Measurements from ENCODE around the gene JAG2. TPM values are rescaled to one million over a fixed set of nuclear protein-coding genes. Genes with fewer than 3 reads are reported as not detected.

JAG2 gene
- total and polyA plus RNA-seq, 2 of the 4 experiments (the other 2 are of a cell fraction) = 0.18 to 0.58 TPM

GRCh38 chr14:105204931-105205672 is 36.5 kb upstream of the JAG2 start:
- Histone ChIP-seq H3K4me2 (ENCODE audit: low read depth, low read length) (no peak overlapping the region), H3K36me3 (ENCODE audit: control insufficient read depth, insufficient read depth, low read length) (peaks cover 3% of the 10 kb centered on the region; the same call in 1 of the 2 replicates), H3K27me3 (ENCODE audit: control insufficient read depth, insufficient read depth, low read length) (peaks cover 3% of the 10 kb centered on the region), H3K4me3 (ENCODE audit: insufficient read depth, low read depth, low read length) (no peak overlapping the region), H3K14ac (replicated peaks; ENCODE audit: low read depth, low read length) (no peak overlapping the region), H3K79me1 (ENCODE audit: low read depth in 1 of 2, low read length in 2 of 2) (no peaks in the 10 kb centered on the region), H2BK20ac (ENCODE audit: low read depth, low read length) (no peak overlapping the region), H3K9ac (ENCODE audit: low read depth, low read length) (no peak overlapping the region), H2AK9ac (replicated peaks; ENCODE audit: low read depth, low read length, poor library complexity) (no peak overlapping the region), H3K23ac (ENCODE audit: low read depth, low read length) (no peak overlapping the region), H3K27ac (ENCODE audit: insufficient read depth, low read length) (no peak overlapping the region), H3K4me1 (ENCODE audit: control insufficient read depth, insufficient read depth, low read length) (peaks cover 1% of the 10 kb centered on the region; the same call in 1 of the 2 replicates), H4K20me1 (ENCODE audit: insufficient read depth, low read length) (peaks cover 9% of the 10 kb centered on the region), H2AK5ac (ENCODE audit: low read depth, low read length) (no peak overlapping the region), H4K5ac (ENCODE audit: low read depth, low read length) (no peak overlapping the region), H3K9me3 (ENCODE audit: control insufficient read depth, insufficient read depth, low read length) (no peaks in the 10 kb centered on the region), H4K8ac (ENCODE audit: low read depth in 2 of 2, low read length in 2 of 2) (no peak overlapping the region), H4K91ac (ENCODE audit: insufficient read depth, low read depth, low read length) (no peak overlapping the region), H3K9me1 (ENCODE audit: insufficient read depth, low read length) (no peaks in the 10 kb centered on the region), H2AFZ (replicated peaks; ENCODE audit: low read length, poor library complexity) (no peak overlapping the region), H2BK5ac (ENCODE audit: low read depth, low read length, poor library complexity, severe bottlenecking) (no peak overlapping the region), H2BK120ac (ENCODE audit: low read depth, low read length) (no peak overlapping the region), H3K56ac (ENCODE audit: extremely low read depth, insufficient read depth, low read length) (no peak overlapping the region), H2BK15ac (ENCODE audit: low read depth, low read length) (no peak overlapping the region), H3K4ac (ENCODE audit: low read depth, low read length) (no peak overlapping the region), H3K18ac (ENCODE audit: low read depth, low read length) (no peak overlapping the region)
- in situ Hi-C loops (cut with MboI; ENCODE audit: low sequenced_read_pairs) (loop anchor here (5.0 kb wide), 1 partner anchor 77 kb away; no protein-coding TSS in a partner anchor), intact Hi-C loops (cut with micrococcal nuclease) (no loop called here), dilution Hi-C loops (cut with HindIII; ENCODE audit: low sequenced_read_pairs, unreplicated experiment) (no loop called here)
- 74% methylated on average over 5 of the region's 21 CpGs; no CpG with 5 or more reads in 1 of the 2 experiments for WGBS, 2 experiments (ENCODE audit: extremely low coverage in 2 of 2, insufficient read length in 1 of 2)
- no TSS peak for BruUV-seq (replicated peaks)
- TF ChIP-seq NFE2L2 (IDR thresholded peaks at IDR 0.05; ENCODE audit: low read depth, low read length) (no peak), ELK1 (IDR thresholded peaks at IDR 0.05; ENCODE audit: borderline replicate concordance, low read depth, low read length) (no peak), RCOR1 (IDR thresholded peaks at IDR 0.05; ENCODE audit: insufficient replicate concordance, low read length) (no peak), CEBPB (IDR thresholded peaks at IDR 0.05; ENCODE audit: low read depth, low read length) (no peak), USF2 (IDR thresholded peaks at IDR 0.05; ENCODE audit: low read depth, low read length) (no peak), BHLHE40 (IDR thresholded peaks at IDR 0.05; ENCODE audit: low read depth, low read length) (no peak), POLR2A (IDR thresholded peaks at IDR 0.05; ENCODE audit: low read depth, low read length) (no peak), SMC3 (IDR thresholded peaks at IDR 0.05; ENCODE audit: low read depth, low read length) (no peak), CTCF (conservative IDR thresholded peaks at IDR 0.05; ENCODE audit: low read depth, low read length) (no peak), RFX5 (IDR thresholded peaks at IDR 0.05; ENCODE audit: low read depth, low read length) (no peak), MAFK (IDR thresholded peaks at IDR 0.05; ENCODE audit: low read depth, low read length) (no peak), MXI1 (IDR thresholded peaks at IDR 0.05; ENCODE audit: borderline replicate concordance, low read depth, low read length) (no peak), FOS (IDR thresholded peaks at IDR 0.05; ENCODE audit: low read depth, low read length) (no peak), CHD1 (IDR thresholded peaks at IDR 0.05; ENCODE audit: low read depth, low read length) (no peak), RAD21 (IDR thresholded peaks at IDR 0.05; ENCODE audit: low read length) (no peak), MAZ (IDR thresholded peaks at IDR 0.05; ENCODE audit: borderline replicate concordance, low read depth, low read length) (no peak)
- CTCF ChIA-PET = no interaction called here
- no peak; the same call in 1 of the 2 replicates for ATAC-seq (ENCODE audit: low read depth)
- no peak for DNase-seq
- POLR2A ChIA-PET (ENCODE audit: unreplicated experiment) = no interaction called here

Measured in IMR-90 (cell line).